Measurements from ENCODE around the gene PDE6B. TPM values are rescaled to one million over a fixed set of nuclear protein-coding genes. Genes with fewer than 3 reads are reported as not detected.

The PDE6B gene
- total and polyA plus RNA-seq, 5 donors, result 3.6 to 7.5 (median 7.0) TPM

DNA sequence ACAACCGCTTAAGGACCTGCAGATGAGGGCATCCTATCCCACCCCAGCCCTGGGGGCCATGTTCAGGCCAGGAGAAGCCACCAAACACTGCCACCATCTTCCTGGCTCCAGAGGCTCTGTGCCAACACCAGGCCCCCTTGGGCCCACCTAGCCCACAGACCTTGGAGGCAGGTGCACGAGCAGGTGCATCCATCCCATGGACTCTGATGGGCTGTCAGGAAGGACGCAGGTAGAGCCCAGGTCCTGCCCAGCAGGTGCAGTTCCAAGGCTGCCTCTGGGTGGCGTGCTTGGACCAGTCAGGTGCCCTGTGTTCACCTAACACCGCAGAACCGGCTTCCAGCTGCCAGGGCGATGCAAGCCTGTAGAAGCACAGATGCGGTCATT is 22.8 kb upstream of the PDE6B start:
- Histone ChIP-seq H3K4me3 (ENCODE audit: low read length) (no peak overlapping the region), H3K27me3 (ENCODE audit: control insufficient read depth, insufficient read depth) (no peaks in the 10 kb centered on the region), H3K4me1 (ENCODE audit: control insufficient read depth, insufficient read depth, low read length) (no peaks in the 10 kb centered on the region), H3K27ac (ENCODE audit: low read length) (no peak overlapping the region), H3K9me3 (ENCODE audit: control insufficient read depth, low read length) (no peaks in the 10 kb centered on the region)
- DNase-seq (peak in 1 of 3 donors; percentile 61), ATAC-seq (peak in 1 of 2 donors; percentile 41)
- WGBS, result 20% methylated on average over 8 of the region's 8 CpGs
- intact Hi-C loops (cut with DNase I), result no loop called here

DNA sequence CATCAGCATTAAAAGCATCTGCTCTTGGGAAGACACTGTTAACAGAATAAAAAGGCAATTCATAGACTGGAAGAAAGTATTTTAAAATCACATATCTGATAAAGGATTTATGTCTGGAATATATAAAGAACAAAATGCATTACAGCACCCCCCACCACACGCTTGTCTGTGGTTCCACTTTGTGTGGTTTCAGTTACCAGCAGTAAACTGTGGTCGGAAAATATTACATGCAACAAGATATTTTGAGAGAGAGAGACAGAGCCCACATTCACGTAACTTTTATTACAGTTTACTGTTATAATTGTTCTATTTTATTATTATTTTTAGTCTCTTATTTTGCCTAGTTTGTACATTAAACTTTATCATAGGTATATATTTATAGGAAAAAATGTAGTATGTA is 21.2 kb upstream of the PDE6B start:
- H3K4me3 ChIP-seq (ENCODE audit: low read length), result no peak overlapping the region
- no peak for ATAC-seq
- no peak overlapping the region for H3K27ac ChIP-seq (ENCODE audit: low read length)
- 73% methylated on average over 3 of the region's 3 CpGs for WGBS
- no peaks in the 10 kb centered on the region for H3K4me1 ChIP-seq (ENCODE audit: control insufficient read depth, insufficient read depth, low read length)
- intact Hi-C loops (cut with DNase I), result no loop called here
- DNase-seq, result no peak
- H3K9me3 ChIP-seq (ENCODE audit: control insufficient read depth, low read length), result no peaks in the 10 kb centered on the region
- no peaks in the 10 kb centered on the region for H3K27me3 ChIP-seq (ENCODE audit: control insufficient read depth, insufficient read depth)

DNA sequence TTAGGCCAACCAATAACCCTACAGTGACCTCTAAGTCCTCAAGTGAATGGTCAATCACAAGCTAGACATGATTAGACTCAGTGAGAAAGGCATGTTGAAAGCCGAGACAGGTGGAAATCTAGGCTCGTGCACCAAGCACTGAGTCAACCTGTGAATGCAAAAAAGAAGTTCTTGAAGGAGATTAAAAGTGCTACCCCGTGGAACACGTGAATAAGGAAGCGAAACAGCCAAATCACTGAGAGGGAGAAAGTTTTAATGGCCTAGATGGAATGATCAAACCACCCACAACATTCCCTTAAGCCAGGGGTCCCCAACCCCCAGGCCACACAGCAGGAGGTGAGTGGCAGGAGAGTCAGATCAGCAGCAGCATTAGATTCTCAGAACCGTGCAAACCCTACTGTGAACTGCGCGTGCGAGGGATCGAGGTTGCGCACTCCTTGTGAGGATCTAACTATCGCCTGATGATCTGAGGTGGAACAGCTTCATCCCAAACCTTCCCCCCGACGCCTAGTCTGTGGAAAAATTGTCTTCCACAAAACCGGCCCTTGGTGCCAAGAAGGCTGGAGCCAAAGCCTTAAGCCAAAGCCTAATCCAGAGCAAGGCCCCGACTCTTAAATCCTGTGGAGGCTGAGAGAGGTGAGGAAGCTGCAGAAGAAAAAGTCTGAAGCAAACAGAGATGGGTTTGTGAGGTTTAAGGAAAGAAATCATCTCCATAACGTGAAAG is 19.5 kb upstream of the PDE6B start:
- Histone ChIP-seq H3K9me3 (ENCODE audit: control insufficient read depth, low read length) (no peaks in the 10 kb centered on the region), H3K4me3 (ENCODE audit: low read length) (no peak overlapping the region), H3K27me3 (ENCODE audit: control insufficient read depth, insufficient read depth) (no peaks in the 10 kb centered on the region), H3K4me1 (ENCODE audit: control insufficient read depth, insufficient read depth, low read length) (no peaks in the 10 kb centered on the region), H3K27ac (ENCODE audit: low read length) (no peak overlapping the region)
- DNase-seq, result no peak
- intact Hi-C loops (cut with DNase I), result no loop called here
- 82% methylated on average over 17 of the region's 17 CpGs for WGBS
- no peak for ATAC-seq

GRCh38 chr4:608236-608635 is 17.1 kb upstream of the PDE6B start:
- ATAC-seq (no peak), DNase-seq (no peak)
- H3K9me3 ChIP-seq (ENCODE audit: control insufficient read depth, low read length), result no peaks in the 10 kb centered on the region
- intact Hi-C loops (cut with DNase I), result no loop called here
- H3K4me3 ChIP-seq (ENCODE audit: low read length), result no peak overlapping the region
- H3K4me1 ChIP-seq (ENCODE audit: control insufficient read depth, insufficient read depth, low read length), result no peaks in the 10 kb centered on the region
- H3K27me3 ChIP-seq (ENCODE audit: control insufficient read depth, insufficient read depth), result no peaks in the 10 kb centered on the region
- WGBS, result 41% methylated on average over 7 of the region's 7 CpGs
- H3K27ac ChIP-seq (ENCODE audit: low read length), result no peak overlapping the region

- H3K4me1 ChIP-seq (ENCODE audit: control insufficient read depth, insufficient read depth, low read length), result no peaks in the 10 kb centered on the region
- ATAC-seq (no peak), DNase-seq (no peak)
- H3K27me3 ChIP-seq (ENCODE audit: control insufficient read depth, insufficient read depth), result no peaks in the 10 kb centered on the region
- no peak overlapping the region for H3K4me3 ChIP-seq (ENCODE audit: low read length)
- intact Hi-C loops (cut with DNase I), result no loop called here
- H3K9me3 ChIP-seq (ENCODE audit: control insufficient read depth, low read length), result no peaks in the 10 kb centered on the region
- WGBS, result 77% methylated on average over 8 of the region's 8 CpGs
- H3K27ac ChIP-seq (ENCODE audit: low read length), result no peak overlapping the region
These were observed 15.8 kb upstream of the PDE6B start for GRCh38 chr4:609400-610050.

GRCh38 chr4:610411-611261 is 14.7 kb upstream of the PDE6B start:
- Histone ChIP-seq H3K27ac (ENCODE audit: low read length) (no peak overlapping the region), H3K4me1 (ENCODE audit: control insufficient read depth, insufficient read depth, low read length) (no peaks in the 10 kb centered on the region), H3K4me3 (ENCODE audit: low read length) (no peak overlapping the region), H3K9me3 (ENCODE audit: control insufficient read depth, low read length) (no peaks in the 10 kb centered on the region), H3K27me3 (ENCODE audit: control insufficient read depth, insufficient read depth) (no peaks in the 10 kb centered on the region)
- WGBS, result 56% methylated on average over 10 of the region's 10 CpGs
- intact Hi-C loops (cut with DNase I), result no loop called here
- DNase-seq, result peak in 1 of 3 donors; percentile 21
- ATAC-seq, result no peak

DNA sequence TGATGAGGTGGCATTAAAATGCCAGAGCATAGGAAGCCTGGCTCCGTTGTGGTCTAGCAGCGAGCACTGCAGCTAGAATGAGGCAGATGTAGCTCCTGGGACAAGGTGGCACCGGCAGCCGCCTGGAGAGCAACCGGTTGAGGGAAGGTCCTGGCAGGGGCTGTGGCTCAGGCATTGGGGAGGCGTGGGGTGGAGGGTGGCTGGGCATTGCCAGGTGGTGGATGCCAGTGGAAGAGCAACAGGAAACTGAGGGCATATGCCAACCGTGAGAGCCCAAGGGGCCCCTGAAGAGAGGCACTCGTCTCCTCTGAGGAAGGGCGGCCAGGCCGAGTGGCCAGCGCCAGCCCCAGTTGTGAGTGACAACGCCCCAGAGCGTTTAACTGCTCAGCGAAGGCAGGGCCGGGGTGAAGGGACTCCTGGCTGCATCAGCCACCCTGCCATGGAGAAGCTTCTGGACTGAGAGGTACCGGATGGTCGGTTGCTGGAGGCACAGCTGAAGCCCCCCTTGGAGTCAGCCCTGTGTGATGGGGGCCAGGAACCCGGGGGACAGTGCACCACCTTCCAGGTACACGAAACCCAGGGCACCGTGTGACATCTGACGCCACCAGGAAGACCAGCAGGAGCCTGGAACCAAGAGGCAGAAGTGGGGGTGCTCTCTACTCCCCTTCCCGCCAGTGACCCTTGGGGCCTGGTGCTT is 13.2 kb upstream of the PDE6B start:
- Histone ChIP-seq H3K4me1 (ENCODE audit: control insufficient read depth, insufficient read depth, low read length) (no peaks in the 10 kb centered on the region), H3K27me3 (ENCODE audit: control insufficient read depth, insufficient read depth) (no peaks in the 10 kb centered on the region), H3K4me3 (ENCODE audit: low read length) (no peak overlapping the region), H3K9me3 (ENCODE audit: control insufficient read depth, low read length) (no peaks in the 10 kb centered on the region), H3K27ac (ENCODE audit: low read length) (no peak overlapping the region)
- 80% methylated on average over 22 of the region's 22 CpGs for WGBS
- intact Hi-C loops (cut with DNase I), result no loop called here
- peak in 1 of 3 donors; percentile 26 for DNase-seq
- ATAC-seq, result peak in 1 of 2 donors; percentile 18

DNA sequence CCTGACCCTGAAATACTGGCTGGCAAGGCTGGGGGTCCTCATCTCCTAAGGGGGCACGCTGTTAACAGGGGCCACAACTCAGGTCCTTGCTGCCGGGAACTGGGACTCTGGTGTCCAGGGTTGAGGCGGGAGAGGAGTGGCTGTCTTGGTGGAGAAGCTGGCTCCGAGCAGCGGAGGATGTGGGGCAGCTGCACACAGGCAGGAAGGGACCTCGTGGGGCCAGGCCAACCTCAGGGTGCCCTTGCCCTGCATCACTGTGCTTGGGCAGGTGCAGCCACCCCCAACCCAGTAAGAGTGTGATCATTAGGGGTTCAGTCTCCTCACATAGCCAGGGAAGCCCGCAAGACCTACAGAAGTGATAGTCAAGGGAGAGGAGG is 12.6 kb upstream of the PDE6B start:
- ATAC-seq (no peak), DNase-seq (peak in 1 of 3 donors; percentile 22)
- no peak overlapping the region for H3K27ac ChIP-seq (ENCODE audit: low read length)
- no peak overlapping the region for H3K4me3 ChIP-seq (ENCODE audit: low read length)
- intact Hi-C loops (cut with DNase I), result no loop called here
- no peaks in the 10 kb centered on the region for H3K4me1 ChIP-seq (ENCODE audit: control insufficient read depth, insufficient read depth, low read length)
- WGBS, result 83% methylated on average over 7 of the region's 7 CpGs
- no peaks in the 10 kb centered on the region for H3K9me3 ChIP-seq (ENCODE audit: control insufficient read depth, low read length)
- H3K27me3 ChIP-seq (ENCODE audit: control insufficient read depth, insufficient read depth), result no peaks in the 10 kb centered on the region

- intact Hi-C loops (cut with DNase I), result no loop called here
- no peak for DNase-seq
- no peak overlapping the region for H3K27ac ChIP-seq (ENCODE audit: low read length)
- H3K9me3 ChIP-seq (ENCODE audit: control insufficient read depth, low read length), result no peaks in the 10 kb centered on the region
- no peak overlapping the region for H3K4me3 ChIP-seq (ENCODE audit: low read length)
- H3K4me1 ChIP-seq (ENCODE audit: control insufficient read depth, insufficient read depth, low read length), result no peaks in the 10 kb centered on the region
- no peaks in the 10 kb centered on the region for H3K27me3 ChIP-seq (ENCODE audit: control insufficient read depth, insufficient read depth)
- 84% methylated on average over 9 of the region's 9 CpGs for WGBS
- ATAC-seq, result no peak
These were observed 12.2 kb upstream of the PDE6B start for GRCh38 chr4:613126-613525.

- DNase-seq, result no peak
- ATAC-seq, result no peak
- intact Hi-C loops (cut with DNase I), result no loop called here
- Histone ChIP-seq H3K27ac (ENCODE audit: low read length) (no peak overlapping the region), H3K4me3 (ENCODE audit: low read length) (no peak overlapping the region), H3K9me3 (ENCODE audit: control insufficient read depth, low read length) (no peaks in the 10 kb centered on the region), H3K4me1 (ENCODE audit: control insufficient read depth, insufficient read depth, low read length) (no peaks in the 10 kb centered on the region), H3K27me3 (ENCODE audit: control insufficient read depth, insufficient read depth) (no peaks in the 10 kb centered on the region)
- WGBS, result 54% methylated on average over 1 of the region's 1 CpG
These were observed 9.3 kb upstream of the PDE6B start for GRCh38 chr4:616091-616490.

Data from right cardiac atrium (tissue), 5 donors.